Calu3 (cell line): Measurements from ENCODE around the gene CHMP6. TPM values are rescaled to one million over a fixed set of nuclear protein-coding genes. Genes with fewer than 3 reads are reported as not detected.

Experiments used
- BruUV-seq: library from RNA; stranded (reverse); fragments of 400-500 nt; replicated peaks from 2 replicates; lab custom pipeline; 2021; lab: Mats Ljungman, UMichigan
- CTCF ChIA-PET: fragments of 300-600 bp; sonication (Branson Sonifier 250); formaldehyde crosslinking; loops from one replicate; lab custom pipeline; 2022; ENCODE audit warnings: antibody characterized with exemption; lab: Charles Lee
- DNase-seq: peaks from one replicate; pipeline ENCODE4 v3.0.0; 2022
- H3K27ac Mint-ChIP-seq: one replicate; pipeline ENCODE4 v1.8.0; 2022; ENCODE audit warnings: mixed read lengths; ENCODE audit not compliant: unreplicated experiment
- H3K27me3 Mint-ChIP-seq: one replicate; pipeline ENCODE4 v1.8.0; 2022; ENCODE audit warnings: mixed read lengths; ENCODE audit not compliant: unreplicated experiment
- H3K36me3 Mint-ChIP-seq: one replicate; pipeline ENCODE4 v1.8.0; 2022; ENCODE audit warnings: mild to moderate bottlenecking, moderate library complexity, mixed read lengths; ENCODE audit not compliant: insufficient read depth, unreplicated experiment
- H3K4me1 Mint-ChIP-seq: one replicate; pipeline ENCODE4 v1.8.0; 2022; ENCODE audit warnings: mild to moderate bottlenecking, low read depth, mixed read lengths; ENCODE audit not compliant: unreplicated experiment
- H3K4me3 Mint-ChIP-seq: one replicate; pipeline ENCODE4 v1.8.0; 2022; ENCODE audit warnings: mild to moderate bottlenecking, low read depth, moderate library complexity, mixed read lengths; ENCODE audit not compliant: unreplicated experiment
- H3K9me3 Mint-ChIP-seq: one replicate; pipeline ENCODE4 v1.8.0; 2022; ENCODE audit warnings: low read depth, mixed read lengths; ENCODE audit not compliant: unreplicated experiment
- intact Hi-C: fragments of 100-400 bp; cut with micrococcal nuclease; formaldehyde crosslinking; loops from one replicate; pipeline ENCODE4 v1.10.0; 2022; ENCODE audit not compliant: unreplicated experiment
- total RNA-seq: library from RNA; stranded (reverse); gene quantifications from 2 replicates; pipeline ENCODE4 v1.2.3, GENCODE V29; 2022
- TF ChIP-seq, protein P1 (sequence below): fragments of 200-600 bp; IDR thresholded peaks from one replicate; pipeline ENCODE4 v1.8.0; 2022; ENCODE audit warnings: antibody characterized with exemption; ENCODE audit not compliant: unreplicated experiment

CHMP6 gene
- total RNA-seq, 1 experiment from 2014 or later, result 27.9 TPM

- peaks cover 90% of the 10 kb centered on the region for H3K36me3 Mint-ChIP-seq
- peaks cover 60% of the 10 kb centered on the region for H3K4me1 Mint-ChIP-seq
- TF ChIP-seq, protein P1, sequence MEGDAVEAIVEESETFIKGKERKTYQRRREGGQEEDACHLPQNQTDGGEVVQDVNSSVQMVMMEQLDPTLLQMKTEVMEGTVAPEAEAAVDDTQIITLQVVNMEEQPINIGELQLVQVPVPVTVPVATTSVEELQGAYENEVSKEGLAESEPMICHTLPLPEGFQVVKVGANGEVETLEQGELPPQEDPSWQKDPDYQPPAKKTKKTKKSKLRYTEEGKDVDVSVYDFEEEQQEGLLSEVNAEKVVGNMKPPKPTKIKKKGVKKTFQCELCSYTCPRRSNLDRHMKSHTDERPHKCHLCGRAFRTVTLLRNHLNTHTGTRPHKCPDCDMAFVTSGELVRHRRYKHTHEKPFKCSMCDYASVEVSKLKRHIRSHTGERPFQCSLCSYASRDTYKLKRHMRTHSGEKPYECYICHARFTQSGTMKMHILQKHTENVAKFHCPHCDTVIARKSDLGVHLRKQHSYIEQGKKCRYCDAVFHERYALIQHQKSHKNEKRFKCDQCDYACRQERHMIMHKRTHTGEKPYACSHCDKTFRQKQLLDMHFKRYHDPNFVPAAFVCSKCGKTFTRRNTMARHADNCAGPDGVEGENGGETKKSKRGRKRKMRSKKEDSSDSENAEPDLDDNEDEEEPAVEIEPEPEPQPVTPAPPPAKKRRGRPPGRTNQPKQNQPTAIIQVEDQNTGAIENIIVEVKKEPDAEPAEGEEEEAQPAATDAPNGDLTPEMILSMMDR, result no peak
- intact Hi-C loops, result no loop called here
- H3K4me3 Mint-ChIP-seq, result peak overlapping the region; percentile 75
- H3K27ac Mint-ChIP-seq, result peak overlapping the region; percentile 91
- no TSS peak for BruUV-seq
- CTCF ChIA-PET, result interaction anchor here (0.8 to 2.8 kb wide), 5 partner anchors 12 to 60 kb away, joined by 3 to 19 read pairs (median 7); no protein-coding TSS in a partner anchor
- H3K27me3 Mint-ChIP-seq, result no peaks in the 10 kb centered on the region
- no peaks in the 10 kb centered on the region for H3K9me3 Mint-ChIP-seq
- DNase-seq, result peak; percentile 22
Measured at GRCh38 chr17:81037798-81038733, 46.4 kb downstream of the CHMP6 start.

- H3K27me3 Mint-ChIP-seq, result no peaks in the 10 kb centered on the region
- CTCF ChIA-PET, result no interaction called here
- TF ChIP-seq, protein P1, result no peak
- peaks cover 60% of the 10 kb centered on the region for H3K4me1 Mint-ChIP-seq
- H3K27ac Mint-ChIP-seq, result no peak overlapping the region
- peaks cover 90% of the 10 kb centered on the region for H3K36me3 Mint-ChIP-seq
- no TSS peak for BruUV-seq
- no peak overlapping the region for H3K4me3 Mint-ChIP-seq
- DNase-seq, result no peak
- intact Hi-C loops, result no loop called here
- no peaks in the 10 kb centered on the region for H3K9me3 Mint-ChIP-seq
Measured at GRCh38 chr17:81039096-81039495, 47.5 kb downstream of the CHMP6 start.

DNA sequence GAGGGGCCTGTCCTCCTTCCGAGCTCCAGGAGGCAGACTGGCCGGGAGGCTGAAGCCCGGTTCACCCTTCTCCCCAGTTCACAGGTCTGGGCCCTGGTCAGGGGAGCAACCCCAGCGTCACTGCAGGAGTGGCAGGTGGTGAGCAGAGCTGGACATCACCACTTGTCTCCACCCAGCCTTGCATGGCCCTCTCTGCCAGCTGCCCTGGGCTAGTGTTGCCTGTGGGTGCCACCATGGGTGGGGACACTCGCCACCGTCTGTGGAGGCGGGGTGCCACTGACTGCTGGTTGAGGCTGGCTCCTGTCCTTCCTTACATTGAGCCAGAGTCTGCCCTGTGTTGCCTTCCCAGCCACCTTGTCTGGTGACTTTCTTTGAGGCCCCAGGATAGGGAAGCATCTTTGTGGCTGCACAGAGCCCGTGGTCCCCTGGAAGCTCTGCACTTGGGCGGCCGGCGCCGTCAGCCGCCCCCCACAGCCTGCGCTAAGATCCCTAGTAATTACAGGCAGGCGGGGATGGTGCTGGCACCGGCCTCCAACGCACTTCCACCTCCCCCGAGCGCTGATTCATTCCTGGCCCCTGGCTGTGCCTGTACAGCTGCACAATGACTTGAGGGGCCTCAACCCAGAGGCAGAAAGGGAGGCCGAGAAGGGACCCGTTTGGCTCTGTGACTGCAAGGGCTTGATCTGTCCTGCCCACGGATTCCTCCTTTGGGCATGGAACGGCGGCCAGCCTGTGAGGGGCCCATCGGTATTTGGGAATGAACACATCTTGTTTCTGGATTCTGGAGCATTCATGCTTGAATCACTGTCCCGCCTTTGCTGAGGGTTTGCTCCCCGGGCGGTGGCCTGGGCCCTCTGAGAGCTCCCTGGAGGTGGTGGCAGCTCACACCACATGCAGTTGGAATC, 48.5 kb downstream of the CHMP6 start:
- H3K4me1 Mint-ChIP-seq, result peaks cover 68% of the 10 kb centered on the region
- CTCF ChIA-PET, result interaction anchor here (0.6 to 1.7 kb wide), 3 partner anchors 10 to 36 kb away, joined by 3 to 7 read pairs (median 5); no protein-coding TSS in a partner anchor
- peak overlapping the region; percentile 21 for H3K4me3 Mint-ChIP-seq
- no TSS peak for BruUV-seq
- no peaks in the 10 kb centered on the region for H3K9me3 Mint-ChIP-seq
- TF ChIP-seq, protein P1, result no peak
- H3K36me3 Mint-ChIP-seq, result peaks cover 90% of the 10 kb centered on the region
- peak; percentile 35 for DNase-seq
- no peaks in the 10 kb centered on the region for H3K27me3 Mint-ChIP-seq
- intact Hi-C loops, result loop anchor here (5.0 to 10.0 kb wide), 2 partner anchors 57 to 475 kb away; partner anchors contain the start of gene ACTG1
- H3K27ac Mint-ChIP-seq, result no peak overlapping the region

- DNase-seq, result peak; percentile 53
- peak overlapping the region; percentile 21 for H3K4me3 Mint-ChIP-seq
- no peak overlapping the region for H3K27ac Mint-ChIP-seq
- intact Hi-C loops, result loop anchor here (5.0 to 10.0 kb wide), 2 partner anchors 56 to 474 kb away; partner anchors contain the start of gene ACTG1
- H3K27me3 Mint-ChIP-seq, result no peaks in the 10 kb centered on the region
- BruUV-seq, result no TSS peak
- no peaks in the 10 kb centered on the region for H3K9me3 Mint-ChIP-seq
- TF ChIP-seq, protein P1, result peak; percentile 23
- peaks cover 76% of the 10 kb centered on the region for H3K4me1 Mint-ChIP-seq
- peaks cover 91% of the 10 kb centered on the region for H3K36me3 Mint-ChIP-seq
- CTCF ChIA-PET, result interaction anchor here (0.7 to 1.7 kb wide), 3 partner anchors 9 to 56 kb away, joined by 3 to 7 read pairs (median 5); no protein-coding TSS in a partner anchor
Measured at GRCh38 chr17:81040791-81041337, 49.2 kb downstream of the CHMP6 start.
